Mesenteric fat pad (tissue), 1 donor: Measurements from ENCODE around the gene PDIA3. TPM values are rescaled to one million over a fixed set of nuclear protein-coding genes. Genes with fewer than 3 reads are reported as not detected.
A peak's percentile ranks its signal among the peaks of the same experiment; 100 is the strongest.
"Not testable (repeated sequence)": the region's sequence is repeated elsewhere in the genome, so short reads cannot be mapped to it uniquely, and the experiment has no call there.

Experiments used
- DNase-seq: peaks from one replicate; pipeline ENCODE4 v3.0.0-alpha.2; 2020; ENCODE audit warnings: low spot score
- total RNA-seq: library from RNA; stranded (reverse); fragmentation: NEBNext Ultra II Directional; extraction: Animal tissue kit (Norgen Biotek cat#: 25700); gene quantifications from one replicate; pipeline ENCODE4 v1.2.1, GENCODE V29; 2021
- donor health status: DM: yes; HTN: yes; CAD: no.

PDIA3 gene
- total RNA-seq, 1 donor from 2014 or later = 295 TPM

GRCh38 chr15:43776101-43776717 lies 30.0 kb downstream of the PDIA3 start:
- DNase-seq = no peak

- peak; percentile 93 for DNase-seq
Measured at GRCh38 chr15:43776718-43777266, 30.6 kb downstream of the PDIA3 start, which contains the start of gene ELL3. Gene ELL3 (minus strand): TSS chr15:43776966. CDS start chr15:43776901, 65 bp downstream.

GRCh38 chr15:43777267-43777914 lies 31.2 kb downstream of the PDIA3 start:
- peak; percentile 94 for DNase-seq

- DNase-seq = no peak
Measured at GRCh38 chr15:43779016-43779415, 32.8 kb downstream of the PDIA3 start.

- DNase-seq = no peak
Measured at GRCh38 chr15:43789409-43789808, 43.2 kb downstream of the PDIA3 start.

GRCh38 chr15:43791993-43792760 lies 45.9 kb downstream of the PDIA3 start, which contains the start of gene SERF2:
Gene SERF2 (plus strand): TSS chr15:43792320. CDS start chr15:43792377, 57 bp downstream.
- peak; percentile 100 for DNase-seq

- no peak for DNase-seq
Measured at GRCh38 chr15:43792761-43793476, 46.7 kb downstream of the PDIA3 start.

GRCh38 chr15:43793647-43794046 lies 47.4 kb downstream of the PDIA3 start:
- no peak for DNase-seq

- no peak for DNase-seq
Measured at GRCh38 chr15:43794269-43795037, 48.2 kb downstream of the PDIA3 start.

- DNase-seq = no peak
Measured at GRCh38 chr15:43795197-43795596, 49.0 kb downstream of the PDIA3 start.

- no peak for DNase-seq
Measured at GRCh38 chr15:43795997-43796396, 49.8 kb downstream of the PDIA3 start.

GRCh38 chr15:43796566-43796965 lies 50.3 kb downstream of the PDIA3 start:
- DNase-seq = no peak

GRCh38 chr15:43799209-43799944 lies 53.1 kb downstream of the PDIA3 start:
- no peak for DNase-seq

GRCh38 chr15:43799945-43800285 lies 53.7 kb downstream of the PDIA3 start, which contains the start of gene SERINC4:
Gene SERINC4 (minus strand): TSS chr15:43800220. CDS start chr15:43799986, 234 bp downstream.
- peak; percentile 55 for DNase-seq

- peak; percentile 97 for DNase-seq
Measured at GRCh38 chr15:43800286-43801141, 54.3 kb downstream of the PDIA3 start, which contains the start of gene HYPK. Gene HYPK (plus strand): TSS chr15:43800599. CDS start chr15:43800623, 24 bp downstream.

- not testable (repeated sequence) for DNase-seq
Measured at GRCh38 chr15:43802676-43803075, 56.4 kb downstream of the PDIA3 start.

GRCh38 chr15:43808435-43808950 lies 62.3 kb downstream of the PDIA3 start:
- no peak for DNase-seq
